ENCODE measurements around the gene TRAF4. TPM values are rescaled to one million over a fixed set of nuclear protein-coding genes. Genes with fewer than 3 reads are reported as not detected.
"Not testable (repeated sequence)": the region's sequence is repeated elsewhere in the genome, so short reads cannot be mapped to it uniquely, and the experiment has no call there.

Gene TRAF4
- total RNA-seq, 1 donor from 2014 or later, result 36.6 TPM

GRCh38 chr17:28718333-28719020 lies 25.3 kb upstream of the TRAF4 start:
- no peaks in the 10 kb centered on the region for H3K27me3 ChIP-seq (ENCODE audit: control insufficient read depth, insufficient read depth, low read length)
- TF ChIP-seq CTCF (IDR thresholded peaks at IDR 0.05; ENCODE audit: insufficient read depth, low read length, severe bottlenecking), result no peak
- FAIRE-seq (no peak), DNase-seq (ENCODE audit: low read depth) (no peak)
- peaks cover 25% of the 10 kb centered on the region for H3K36me3 ChIP-seq (ENCODE audit: control insufficient read depth, insufficient read depth, low read length)
- H3K4me3 ChIP-seq (ENCODE audit: low read depth, low read length), result peak overlapping the region; percentile 63

GRCh38 chr17:28719021-28719433 lies 24.8 kb upstream of the TRAF4 start:
- no peaks in the 10 kb centered on the region for H3K27me3 ChIP-seq (ENCODE audit: control insufficient read depth, insufficient read depth, low read length)
- FAIRE-seq (no peak), DNase-seq (ENCODE audit: low read depth) (no peak)
- H3K4me3 ChIP-seq (ENCODE audit: low read depth, low read length), result peak overlapping the region; percentile 11
- no peak for TF ChIP-seq CTCF (IDR thresholded peaks at IDR 0.05; ENCODE audit: insufficient read depth, low read length, severe bottlenecking)
- peaks cover 26% of the 10 kb centered on the region for H3K36me3 ChIP-seq (ENCODE audit: control insufficient read depth, insufficient read depth, low read length)

GRCh38 chr17:28720247-28720996 lies 23.4 kb upstream of the TRAF4 start:
- no peak for DNase-seq (ENCODE audit: low read depth)
- TF ChIP-seq CTCF (IDR thresholded peaks at IDR 0.05; ENCODE audit: insufficient read depth, low read length, severe bottlenecking), result peak; percentile 5
- FAIRE-seq, result no peak
- Histone ChIP-seq H3K27me3 (ENCODE audit: control insufficient read depth, insufficient read depth, low read length) (no peaks in the 10 kb centered on the region), H3K4me3 (ENCODE audit: low read depth, low read length) (peak overlapping the region; percentile 78), H3K36me3 (ENCODE audit: control insufficient read depth, insufficient read depth, low read length) (peaks cover 23% of the 10 kb centered on the region)

- not testable (repeated sequence) for H3K27me3 ChIP-seq (ENCODE audit: control insufficient read depth, insufficient read depth, low read length); DNase-seq (ENCODE audit: low read depth); FAIRE-seq
- H3K36me3 ChIP-seq (ENCODE audit: control insufficient read depth, insufficient read depth, low read length), result peaks cover 23% of the 10 kb centered on the region
- H3K4me3 ChIP-seq (ENCODE audit: low read depth, low read length), result peak overlapping the region; percentile 78
These were observed 22.8 kb upstream of the TRAF4 start for GRCh38 chr17:28720997-28721329.

GRCh38 chr17:28722417-28723158 lies 21.2 kb upstream of the TRAF4 start:
- H3K36me3 ChIP-seq (ENCODE audit: control insufficient read depth, insufficient read depth, low read length), result peaks cover 23% of the 10 kb centered on the region
- no peak for FAIRE-seq
- no peak for DNase-seq (ENCODE audit: low read depth)
- TF ChIP-seq CTCF (IDR thresholded peaks at IDR 0.05; ENCODE audit: insufficient read depth, low read length, severe bottlenecking), result no peak
- H3K27me3 ChIP-seq (ENCODE audit: control insufficient read depth, insufficient read depth, low read length), result no peaks in the 10 kb centered on the region
- H3K4me3 ChIP-seq (ENCODE audit: low read depth, low read length), result no peak overlapping the region

Measured in bronchial epithelial cell (primary cell).